Endothelial cell of umbilical vein (primary cell): ENCODE measurements around the gene CNDP2. TPM values are rescaled to one million over a fixed set of nuclear protein-coding genes. Genes with fewer than 3 reads are reported as not detected.

Experiments used
- BruUV-seq: library from RNA; stranded (reverse); fragments of 400-500 nt; replicated peaks from 2 replicates; lab custom pipeline; 2021; lab: Mats Ljungman, UMichigan
- CTCF ChIA-PET: fragments of 300-600, 350-600 bp; sonication (Branson Sonifier 250); formaldehyde crosslinking; loops from one replicate; lab custom pipeline; 2021; ENCODE audit warnings: antibody characterized with exemption, inconsistent platforms; lab: Charles Lee
- POLR2A ChIA-PET: fragments of 300-600, 350-600 bp; sonication (Branson Sonifier 250); formaldehyde crosslinking; loops from one replicate; lab custom pipeline; 2021; ENCODE audit warnings: antibody characterized with exemption, inconsistent platforms; lab: Charles Lee
- DNase-seq: peaks from one replicate; pipeline ENCODE4 v3.0.0-alpha.2; 2011; ENCODE audit warnings: low read depth, low spot score
- FAIRE-seq: peaks from 2 replicates; lab custom pipeline; 2011; peaks lifted over from hg19 to GRCh38; lab: Jason Lieb, UNC
- H2AFZ ChIP-seq: 2 replicates; pipeline ENCODE4 v1.6.0; 2012; ENCODE audit warnings: low read depth, low read length, control low read depth, inconsistent platforms
- H3K27ac ChIP-seq: 2 replicates; pipeline ENCODE4 v1.5.1; 2011; ENCODE audit warnings: low read depth, mild to moderate bottlenecking, control low read depth, low read length, moderate library complexity; ENCODE audit not compliant: insufficient read depth
- H3K27me3 ChIP-seq, 2 experiments: 2 replicates each; pipeline versions ENCODE4 v1.6.0 to v1.6.1; 2011; ENCODE audit warnings: low read length in 2 of 2, mixed read lengths in 1 of 2; ENCODE audit not compliant: control insufficient read depth in 2 of 2, insufficient read depth in 2 of 2
- H3K36me3 ChIP-seq, 2 experiments: 2 replicates in 1 of 2; 3 replicates in 1 of 2; pipeline ENCODE4 v1.5.1; 2011; ENCODE audit warnings: low read length in 2 of 2, mild to moderate bottlenecking in 1 of 2, moderate library complexity in 1 of 2; ENCODE audit not compliant: control insufficient read depth in 2 of 2, insufficient read depth in 2 of 2; ENCODE audit errors: extremely low read depth in 1 of 2
- H3K4me1 ChIP-seq: 3 replicates; pipeline ENCODE4 v1.5.1; 2011; ENCODE audit warnings: mild to moderate bottlenecking, low read length; ENCODE audit not compliant: control insufficient read depth, insufficient read depth; ENCODE audit errors: extremely low read depth
- H3K4me2 ChIP-seq: 2 replicates; pipeline ENCODE4 v1.6.1; 2011; ENCODE audit warnings: low read length, control low read depth, mixed read lengths; ENCODE audit not compliant: insufficient read depth
- H3K4me3 ChIP-seq, 3 experiments: fragments of 200-600 bp in 1 of 3; sonication (generic), shearing (Covaris generic) in 1 of 3; replicated peaks in 1 of 3; 2 replicates each; pipeline ENCODE4 v1.5.1; 2011 to 2016; ENCODE audit warnings: control low read depth in 3 of 3, low read length in 3 of 3, mild to moderate bottlenecking in 2 of 3, inconsistent platforms in 1 of 3, low read depth in 1 of 3, moderate library complexity in 1 of 3; ENCODE audit not compliant: insufficient read depth in 1 of 3
- H3K79me2 ChIP-seq: 2 replicates; pipeline ENCODE4 v1.6.0; 2012; ENCODE audit warnings: low read length, inconsistent platforms; ENCODE audit not compliant: control insufficient read depth, insufficient read depth
- H3K9ac ChIP-seq: replicated peaks from 2 replicates; pipeline ENCODE3; 2011; ENCODE audit warnings: low read length, control low read depth; ENCODE audit not compliant: insufficient read depth; ENCODE audit errors: extremely low read depth
- H3K9me1 ChIP-seq: replicated peaks from 3 replicates; pipeline ENCODE4 v1.6.0; 2011; ENCODE audit warnings: mild to moderate bottlenecking, low read length; ENCODE audit not compliant: control insufficient read depth, insufficient read depth; ENCODE audit errors: extremely low read depth
- H3K9me3 ChIP-seq: replicated peaks from 2 replicates; pipeline ENCODE4 v1.5.1; 2012; ENCODE audit warnings: low read length, inconsistent platforms; ENCODE audit not compliant: control insufficient read depth, insufficient read depth
- H4K20me1 ChIP-seq: replicated peaks from 2 replicates; pipeline ENCODE3; 2011; ENCODE audit warnings: mild to moderate bottlenecking, low read length; ENCODE audit not compliant: control insufficient read depth, insufficient read depth; ENCODE audit errors: extremely low read depth
- CTCF ChIP-seq, 2 donors: IDR thresholded peaks; 1 replicate in 1 of 2; 2 replicates in 1 of 2; pipeline ENCODE4 v1.5.1; 2011; ENCODE audit warnings: low read length in 2 of 2, mild to moderate bottlenecking in 2 of 2, moderate library complexity in 2 of 2, control low read depth in 1 of 2, inconsistent platforms in 1 of 2, low read depth in 1 of 2; ENCODE audit not compliant: insufficient read depth in 1 of 2; ENCODE audit errors: extremely low read depth in 1 of 2
- EZH2 ChIP-seq: IDR thresholded peaks from 2 replicates; pipeline ENCODE4 v1.6.1; 2012; ENCODE audit warnings: borderline replicate concordance, low read depth, mild to moderate bottlenecking, moderate library complexity, low read length, inconsistent platforms; ENCODE audit not compliant: severe bottlenecking
- FOS ChIP-seq: IDR thresholded peaks from 2 replicates; pipeline ENCODE4 v1.6.1; 2011; ENCODE audit warnings: mild to moderate bottlenecking, low read length, moderate library complexity, borderline replicate concordance; ENCODE audit not compliant: insufficient read depth
- GATA2 ChIP-seq: IDR thresholded peaks from 2 replicates; pipeline ENCODE4 v1.7.0; 2011; ENCODE audit warnings: low read depth, mild to moderate bottlenecking, moderate library complexity, mixed read lengths, low read length; ENCODE audit not compliant: insufficient read length, insufficient read depth
- JUN ChIP-seq: IDR thresholded peaks from 2 replicates; pipeline ENCODE4 v1.6.1; 2011; ENCODE audit warnings: borderline replicate concordance, low read depth; ENCODE audit not compliant: insufficient read length, insufficient read depth
- MAX ChIP-seq: IDR thresholded peaks from 2 replicates; pipeline ENCODE4 v1.6.1; 2011; ENCODE audit not compliant: insufficient read depth, insufficient read length
- MYC ChIP-seq: IDR thresholded peaks from one replicate; pipeline ENCODE4 v1.6.1; 2011; ENCODE audit warnings: mild to moderate bottlenecking, low read depth, low read length
- POLR2A ChIP-seq: IDR thresholded peaks from 2 replicates; pipeline ENCODE4 v1.6.1; 2012; ENCODE audit warnings: low read depth, mild to moderate bottlenecking, control low read depth, low read length
- POLR2AphosphoS5 ChIP-seq: IDR thresholded peaks from 2 replicates; pipeline ENCODE4 v1.6.1; 2012; ENCODE audit warnings: low read depth, mild to moderate bottlenecking, control low read depth, low read length, moderate library complexity; ENCODE audit not compliant: insufficient read depth
- dilution Hi-C: fragments of 300-500 bp; cut with MboI; formaldehyde crosslinking; loops from one replicate; pipeline ENCODE4 v1.15.0; 2019; ENCODE audit warnings: low sequenced_read_pairs; ENCODE audit not compliant: extremely low pct_ligation_motif_present
- intact Hi-C: fragments of 100-400 bp; cut with micrococcal nuclease; formaldehyde crosslinking; loops from one replicate; pipeline ENCODE4 v1.10.0; 2022
- polyA plus RNA-seq, 4 experiments: library from polyadenylated mRNA; depleted of rRNA in 3 of 4; stranded (reverse) in 3 of 4; unstranded in 1 of 4; fragments of >200 nt; gene quantifications; 2 replicates each; pipeline versions ENCODE4 v1.2.1 to v1.2.3, GENCODE V29; 2011 to 2012; ENCODE audit warnings: missing spikeins in 1 of 4
- total RNA-seq: library from RNA; stranded (reverse); gene quantifications from 2 replicates; pipeline ENCODE4 v1.2.3, GENCODE V29; 2021

CNDP2 gene
- total and polyA plus RNA-seq, 2 donors (not counting 3 experiments of a cell fraction or from before 2014, with no cell fraction given), result 52.9 to 123 TPM

- Histone ChIP-seq H4K20me1 (no peaks in the 10 kb centered on the region), H3K4me3 (no peak overlapping the region), H3K4me2 (no peak overlapping the region), H3K4me1 (no peaks in the 10 kb centered on the region), H3K27me3 (peaks cover 18 to 26% of the 10 kb centered on the region in 2 experiments), H2AFZ (no peak overlapping the region), H3K27ac (no peak overlapping the region), H3K79me2 (no peaks in the 10 kb centered on the region), H3K9me3 (no peaks in the 10 kb centered on the region), H3K9me1 (no peaks in the 10 kb centered on the region), H3K36me3 (no peaks in the 10 kb centered on the region), H3K9ac (no peak overlapping the region)
- intact Hi-C loops, result loop anchor here (10.0 kb wide), 1 partner anchor 715 kb away; the partner anchor contains the start of gene PTGR3
- ChIA-PET CTCF (no interaction called here), POLR2A (no interaction called here)
- no peak for FAIRE-seq
- DNase-seq, result no peak
- dilution Hi-C loops, result no loop called here
- TF ChIP-seq MYC, result no peak
- no peak for TF ChIP-seq POLR2A
- TF ChIP-seq GATA2, result no peak
- TF ChIP-seq POLR2AphosphoS5, result no peak
- TF ChIP-seq MAX, result no peak
- TF ChIP-seq FOS, result no peak
- BruUV-seq, result no TSS peak
These were observed 6.5 kb upstream of the CNDP2 start for GRCh38 chr18:74489676-74490075.

GRCh38 chr18:74492259-74492658 lies 3.9 kb upstream of the CNDP2 start:
- Histone ChIP-seq H4K20me1 (no peaks in the 10 kb centered on the region), H3K4me1 (peaks cover 6% of the 10 kb centered on the region), H3K4me2 (no peak overlapping the region), H3K9ac (no peak overlapping the region), H3K36me3 (no peaks in the 10 kb centered on the region), H3K9me1 (no peaks in the 10 kb centered on the region), H3K27ac (no peak overlapping the region), H3K9me3 (no peaks in the 10 kb centered on the region), H2AFZ (no peak overlapping the region), H3K79me2 (peaks cover 5% of the 10 kb centered on the region), H3K4me3 (no peak overlapping the region), H3K27me3 (peaks cover 18 to 26% of the 10 kb centered on the region in 2 experiments)
- BruUV-seq, result no TSS peak
- FAIRE-seq, result no peak
- intact Hi-C loops, result loop anchor here (10.0 kb wide), 1 partner anchor 713 kb away; the partner anchor contains the start of gene PTGR3
- TF ChIP-seq POLR2A (no peak), EZH2 (no peak), MYC (no peak), JUN (no peak), GATA2 (no peak), MAX (no peak), CTCF (IDR thresholded peaks at IDR 0.05; ENCODE audit: extremely low read depth in 1 of 2, insufficient read depth in 1 of 2, low read depth in 1 of 2, low read length in 2 of 2) (no peak), FOS (no peak), POLR2AphosphoS5 (no peak)
- ChIA-PET CTCF (interaction anchor here (1.3 to 3.2 kb wide), 2 partner anchors 139 to 150 kb away, joined by 3 to 84 read pairs; no protein-coding TSS in a partner anchor), POLR2A (no interaction called here)
- dilution Hi-C loops, result no loop called here
- DNase-seq, result no peak
